HG03575 (cell line): Measurements from ENCODE around the gene ARHGAP22.

Source experiments
- ATAC-seq: cut with Tn5 transposase; IDR thresholded peaks from one replicate; pipeline ENCODE4 v1.9.1; 2021; ENCODE audit not compliant: unreplicated experiment, insufficient number of reproducible peaks, low FRiP score; ENCODE audit errors: extremely low read depth

The ARHGAP22 gene

DNA sequence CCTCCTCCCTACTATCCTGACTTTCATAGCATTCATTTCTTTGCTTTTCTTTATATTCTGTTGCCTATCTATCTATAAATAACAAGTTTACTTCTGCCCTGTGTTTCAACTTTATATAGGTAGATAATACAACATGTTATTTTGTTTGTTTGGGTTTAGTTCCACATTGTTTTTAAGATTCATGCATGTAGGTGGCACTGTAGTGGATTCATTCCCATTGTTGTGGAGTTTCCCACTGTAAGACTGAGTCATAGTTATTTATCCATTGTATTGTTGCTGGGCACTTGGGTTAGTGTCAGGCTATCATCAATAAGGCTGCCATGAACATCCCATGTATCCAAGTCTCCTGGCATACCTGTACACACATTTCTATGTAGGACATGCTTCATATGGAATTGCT, 127.7 kb downstream of the ARHGAP22 start:
- no peak for ATAC-seq

DNA sequence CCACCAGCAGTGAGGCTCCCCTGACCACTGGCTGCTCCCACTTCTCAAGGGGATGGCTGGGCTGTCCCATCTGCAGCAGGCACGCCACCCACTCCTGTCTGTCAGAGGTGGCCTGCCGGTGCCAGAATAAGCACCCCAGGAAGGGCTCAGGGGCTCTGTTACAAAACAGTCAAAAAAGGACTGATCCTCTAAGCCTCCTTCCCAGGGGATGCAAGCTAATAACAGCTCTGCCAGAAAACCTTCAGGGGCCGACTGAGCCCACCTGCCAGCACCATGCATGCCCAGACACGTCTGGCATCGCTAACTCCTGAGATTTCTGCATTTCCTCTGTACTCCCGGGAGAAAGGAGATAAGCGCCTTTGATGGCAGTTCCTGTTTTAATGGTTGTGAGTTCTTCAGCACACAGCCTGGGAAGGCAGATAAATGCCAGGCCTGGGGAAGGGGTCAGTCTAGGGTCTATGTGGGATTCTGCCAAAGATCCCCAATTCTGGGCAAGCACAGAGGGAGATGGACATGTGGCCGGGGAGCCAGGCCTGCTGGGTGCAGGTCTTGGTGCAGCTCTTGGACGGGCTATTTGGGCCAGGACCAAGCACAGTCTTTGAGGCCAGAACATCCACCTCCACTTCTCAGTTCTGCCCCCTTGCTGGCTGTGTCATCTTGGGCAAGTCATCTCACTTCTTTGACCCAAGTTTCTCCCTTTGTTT, 128.4 kb downstream of the ARHGAP22 start:
- ATAC-seq: no peak

DNA sequence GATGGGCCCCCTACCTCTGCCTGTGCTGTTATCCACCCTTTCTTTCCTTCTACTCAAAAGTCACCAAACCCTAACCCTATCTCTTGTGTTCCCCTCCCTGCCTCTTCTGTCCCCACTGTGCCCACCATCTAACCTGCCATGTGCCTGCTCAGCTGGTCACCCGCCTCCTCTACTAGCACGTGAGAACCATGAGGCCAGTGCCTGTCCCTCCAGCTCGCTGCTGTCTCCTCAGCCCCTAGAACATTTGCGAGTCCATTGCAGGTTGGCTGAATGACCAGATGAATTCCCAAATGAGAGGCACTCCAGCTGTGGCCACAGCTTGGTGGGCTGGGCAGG, 129.0 kb downstream of the ARHGAP22 start:
- ATAC-seq: no peak

DNA sequence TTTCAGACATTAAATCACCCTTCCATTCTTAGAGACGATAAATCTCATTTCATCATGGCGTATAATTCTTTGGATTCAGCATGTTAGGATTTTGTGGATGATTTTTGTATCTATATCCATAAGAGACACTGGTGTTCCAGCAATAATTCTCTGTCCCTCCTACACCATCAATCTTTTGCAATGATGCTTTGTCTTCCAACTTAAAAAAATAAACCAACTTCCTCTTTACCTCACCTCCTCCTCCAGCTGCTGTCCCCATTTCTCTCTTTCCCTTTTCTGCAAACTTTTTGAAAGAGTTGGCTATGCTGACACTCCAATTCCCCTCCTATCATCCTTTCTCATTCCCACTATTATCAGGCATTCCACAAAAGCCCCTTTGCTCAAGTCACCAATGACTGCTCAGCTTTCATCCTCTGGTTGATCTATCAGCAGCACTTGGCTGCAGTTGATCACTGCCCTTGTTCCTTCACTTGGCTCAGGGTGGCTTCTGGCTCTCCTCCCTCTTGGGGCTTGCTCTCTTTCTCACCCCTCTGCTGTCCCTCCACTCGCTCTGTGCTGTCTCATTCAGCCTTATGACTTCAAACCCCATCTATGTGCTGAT, 130.0 kb downstream of the ARHGAP22 start:
- ATAC-seq: no peak

DNA sequence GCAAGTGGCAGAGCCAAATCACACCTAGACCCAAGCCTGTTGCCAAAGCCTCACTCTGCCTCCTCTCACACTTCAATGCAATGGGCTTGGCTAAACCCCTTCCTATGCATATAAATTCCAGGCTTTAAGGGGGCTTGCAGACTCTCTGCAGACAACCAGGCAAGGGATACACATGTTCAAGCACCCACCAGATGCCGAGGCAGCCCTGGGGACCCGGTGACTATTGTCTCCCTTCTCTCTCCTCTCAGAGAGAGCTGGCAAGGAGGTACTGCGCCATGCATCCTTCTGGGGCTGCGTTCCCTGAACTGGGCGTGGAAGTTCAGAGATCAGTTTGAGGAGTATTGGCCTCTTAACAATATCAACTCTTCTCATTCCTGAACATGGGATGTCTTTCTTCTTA, 131.2 kb downstream of the ARHGAP22 start:
- no peak for ATAC-seq

DNA sequence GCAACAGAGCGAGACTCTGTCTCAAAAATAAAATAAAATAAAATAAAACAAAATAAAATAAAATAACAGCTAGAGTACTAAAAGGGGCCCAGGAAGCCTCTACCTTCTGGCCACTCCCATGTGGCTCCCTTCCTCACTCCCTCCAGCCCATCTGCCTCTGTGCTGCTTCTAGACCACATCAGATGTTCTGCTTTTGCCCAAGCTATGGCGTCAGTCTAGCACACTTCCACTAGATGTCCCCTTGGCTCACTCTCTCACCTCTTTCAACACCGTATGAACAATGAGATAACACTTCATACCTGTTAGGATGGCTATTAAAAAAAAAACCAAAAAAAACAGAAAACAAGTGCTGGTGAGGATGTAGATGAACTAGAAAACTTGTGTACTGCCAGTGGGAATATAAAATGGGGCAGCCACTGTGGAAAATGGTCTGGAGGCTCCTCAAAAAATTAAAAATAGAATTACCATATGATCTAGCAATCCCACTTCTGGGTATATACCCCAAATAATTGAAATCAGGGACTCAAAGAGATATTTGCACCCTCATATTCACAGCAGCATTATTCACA, 132.3 kb downstream of the ARHGAP22 start:
- no peak for ATAC-seq

DNA sequence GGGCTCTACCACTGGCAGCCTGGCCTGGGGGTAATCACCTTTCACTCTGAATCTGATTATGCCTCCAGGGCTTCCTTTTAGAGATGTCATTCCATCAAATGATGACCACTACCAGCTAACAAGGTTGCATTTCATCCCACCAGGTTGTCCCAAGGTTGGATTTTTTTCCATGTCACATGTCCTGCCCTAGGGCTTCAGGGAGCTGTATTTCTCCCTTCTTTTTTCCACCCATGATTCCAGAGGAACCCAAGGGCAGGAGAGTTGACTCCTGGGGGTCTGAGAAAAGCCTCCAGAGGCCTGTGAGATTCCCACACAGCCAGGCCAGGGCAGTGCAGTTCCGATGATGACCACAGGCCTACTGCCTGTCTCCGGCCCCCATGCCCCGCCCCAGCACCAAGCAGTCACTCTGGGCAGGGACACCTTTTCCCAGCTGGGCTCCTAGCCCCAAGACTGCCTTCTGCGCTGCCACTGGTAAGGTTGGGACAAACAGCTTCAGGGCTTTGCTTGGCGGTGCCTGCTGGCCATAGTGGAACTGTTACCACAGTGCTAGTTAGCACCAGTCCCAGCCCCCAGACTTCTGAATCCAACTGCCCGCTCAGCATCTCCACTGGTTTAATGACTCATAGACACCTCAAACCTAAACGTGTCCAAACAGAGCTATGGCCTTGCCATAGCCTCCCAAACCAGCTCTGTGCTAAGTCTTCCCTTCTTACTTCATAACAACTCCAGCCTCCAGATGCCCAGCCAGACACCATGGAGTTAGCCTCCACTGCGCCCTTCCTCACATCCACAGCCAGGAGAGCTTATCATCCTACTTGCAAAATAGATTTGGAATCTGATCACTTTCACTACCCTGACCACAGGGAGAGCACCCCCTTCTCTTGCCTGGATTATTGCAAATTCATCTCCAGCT, 133.7 kb downstream of the ARHGAP22 start:
- no peak for ATAC-seq

DNA sequence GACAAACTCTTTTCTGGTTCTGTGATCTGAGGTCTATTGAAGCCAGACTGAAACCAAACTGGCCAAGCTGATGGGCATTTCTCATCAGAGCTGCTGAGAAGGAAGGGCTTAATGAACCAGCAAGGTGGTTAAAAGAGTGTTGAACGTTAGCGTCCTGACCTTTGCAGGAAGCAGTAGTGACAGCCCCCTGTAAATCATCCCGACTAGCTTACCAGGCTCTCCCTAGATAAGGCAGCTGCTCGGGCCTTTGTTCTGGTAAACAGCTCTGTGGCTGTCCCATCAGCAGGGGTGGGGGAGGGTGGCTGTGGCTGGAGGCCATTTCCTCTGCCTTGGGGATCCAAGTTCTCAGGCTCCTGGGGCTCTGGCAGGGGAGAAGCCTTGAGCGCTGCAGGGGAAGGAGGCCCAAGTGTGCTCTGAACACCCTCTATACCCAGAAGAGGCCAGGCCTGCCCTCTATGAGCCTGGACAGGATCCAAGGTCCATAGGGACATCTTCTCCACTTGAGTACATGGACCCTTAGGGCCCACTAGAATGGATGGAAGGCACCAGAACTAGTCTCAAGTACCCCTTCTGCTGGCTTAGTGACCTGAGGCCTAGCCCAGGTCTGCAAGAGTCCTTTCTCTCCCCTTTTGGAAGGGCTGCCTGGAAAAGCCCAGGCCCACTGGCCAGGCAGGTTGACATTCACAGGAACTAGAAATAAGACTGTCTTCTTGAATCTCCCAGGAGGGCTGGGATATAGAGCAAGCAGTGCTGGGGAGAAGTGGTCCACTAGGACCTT, 134.6 kb downstream of the ARHGAP22 start:
- no peak for ATAC-seq

DNA sequence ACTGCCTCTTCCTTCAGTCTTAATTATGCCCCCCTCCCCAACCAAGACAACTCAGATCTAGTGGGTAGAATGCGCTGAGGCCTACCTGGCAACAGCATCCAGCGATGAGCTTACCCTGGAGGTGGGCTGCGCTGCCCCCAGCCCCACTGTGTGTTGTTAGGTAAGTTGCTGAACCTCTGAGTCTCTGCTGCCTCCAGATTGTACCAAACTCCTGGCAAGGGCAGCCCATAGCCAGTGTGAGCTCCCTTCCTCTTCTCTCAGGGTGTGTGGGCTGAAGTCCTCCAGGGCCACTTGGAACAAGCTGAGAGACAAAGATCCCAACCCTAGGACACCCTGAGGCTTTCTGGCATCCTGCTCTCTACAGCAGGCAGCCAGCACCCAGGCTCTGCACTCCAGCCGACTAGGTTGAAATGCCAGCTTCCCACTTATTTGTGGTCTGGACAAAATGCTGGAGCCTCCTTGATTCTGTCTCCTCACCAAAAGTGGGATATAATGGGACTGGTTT, 135.3 kb downstream of the ARHGAP22 start:
- no peak for ATAC-seq

DNA sequence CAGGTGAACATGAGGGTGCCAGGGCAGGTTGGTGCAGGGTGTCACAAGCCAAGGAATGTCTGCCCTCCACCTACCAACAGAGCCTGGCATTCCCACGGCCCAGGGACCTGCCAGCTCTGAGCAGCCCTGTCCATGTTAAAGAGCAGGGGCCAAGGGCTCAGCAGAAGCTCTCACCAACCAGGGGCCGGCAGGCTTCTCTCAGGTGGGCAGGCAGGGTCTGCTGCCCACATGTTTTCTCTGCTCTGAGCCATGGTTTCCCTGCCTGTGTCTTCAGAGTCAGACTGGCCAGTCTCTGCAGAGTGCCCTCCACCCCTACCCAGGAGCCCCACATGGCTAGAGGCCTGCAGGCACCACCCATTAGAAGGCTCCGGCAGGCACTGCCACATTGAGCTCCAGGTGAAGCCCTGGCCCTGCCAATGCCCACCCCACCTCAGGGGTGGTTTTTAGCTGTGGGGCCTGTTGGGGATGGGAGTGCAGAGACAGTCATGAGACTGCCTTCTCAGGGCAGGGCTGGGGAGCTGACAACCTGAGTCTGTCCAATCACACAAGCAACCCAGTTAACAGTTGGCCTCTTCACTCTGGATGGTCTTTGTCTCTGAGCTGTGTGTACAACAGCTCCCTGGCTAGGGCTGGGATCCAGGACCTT, 135.9 kb downstream of the ARHGAP22 start:
- ATAC-seq: no peak

DNA sequence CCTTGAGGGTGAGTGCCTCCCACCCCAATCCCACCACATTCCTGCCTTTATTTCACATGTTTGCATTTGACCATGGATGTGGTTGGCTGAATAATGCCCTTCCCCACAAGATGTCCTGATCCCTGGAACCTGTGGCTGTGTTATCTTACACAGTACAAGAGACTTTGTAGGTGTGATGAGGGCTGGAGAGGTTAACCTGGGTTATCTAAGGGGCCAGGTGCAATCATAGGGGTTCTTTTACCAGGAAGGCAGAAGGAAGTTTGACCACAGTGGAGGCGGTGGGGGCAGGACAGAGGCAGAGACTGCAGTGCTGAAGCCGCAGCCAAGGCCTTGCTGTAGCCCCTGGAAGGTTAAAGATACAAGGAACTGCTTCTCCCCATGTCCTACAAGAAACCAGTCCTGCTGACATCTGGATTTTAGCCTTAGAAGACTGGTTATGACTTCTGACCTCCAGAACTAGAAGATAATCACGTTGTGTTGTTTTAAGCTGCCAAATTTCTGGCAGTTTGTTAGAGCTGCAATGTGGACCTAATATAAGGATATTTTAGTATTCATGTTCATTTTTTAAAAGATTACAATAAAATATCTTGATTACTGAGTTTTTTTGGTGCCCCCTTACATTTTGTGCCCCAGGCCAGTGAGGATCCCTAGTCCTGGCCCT, 136.6 kb downstream of the ARHGAP22 start:
- no peak for ATAC-seq

DNA sequence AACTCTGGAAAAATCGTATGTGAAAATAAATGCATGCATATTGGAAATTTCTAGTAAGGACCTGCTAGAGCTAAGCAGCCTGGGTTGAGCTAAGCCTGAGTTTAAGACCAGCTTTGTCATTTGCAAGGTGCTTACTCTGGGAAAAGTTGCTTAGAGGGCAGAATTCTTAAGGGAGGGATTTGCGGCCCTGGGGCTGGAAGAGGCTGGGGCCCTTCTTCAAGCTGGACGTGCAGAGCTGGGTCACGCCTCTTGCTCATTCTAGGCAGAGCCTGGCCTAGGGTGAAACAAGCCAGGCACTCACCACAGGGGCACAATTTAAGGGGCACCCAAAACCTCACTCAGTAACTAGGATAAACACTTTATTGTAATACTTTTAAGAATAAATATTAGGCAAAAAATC, 137.2 kb downstream of the ARHGAP22 start:
- no peak for ATAC-seq

DNA sequence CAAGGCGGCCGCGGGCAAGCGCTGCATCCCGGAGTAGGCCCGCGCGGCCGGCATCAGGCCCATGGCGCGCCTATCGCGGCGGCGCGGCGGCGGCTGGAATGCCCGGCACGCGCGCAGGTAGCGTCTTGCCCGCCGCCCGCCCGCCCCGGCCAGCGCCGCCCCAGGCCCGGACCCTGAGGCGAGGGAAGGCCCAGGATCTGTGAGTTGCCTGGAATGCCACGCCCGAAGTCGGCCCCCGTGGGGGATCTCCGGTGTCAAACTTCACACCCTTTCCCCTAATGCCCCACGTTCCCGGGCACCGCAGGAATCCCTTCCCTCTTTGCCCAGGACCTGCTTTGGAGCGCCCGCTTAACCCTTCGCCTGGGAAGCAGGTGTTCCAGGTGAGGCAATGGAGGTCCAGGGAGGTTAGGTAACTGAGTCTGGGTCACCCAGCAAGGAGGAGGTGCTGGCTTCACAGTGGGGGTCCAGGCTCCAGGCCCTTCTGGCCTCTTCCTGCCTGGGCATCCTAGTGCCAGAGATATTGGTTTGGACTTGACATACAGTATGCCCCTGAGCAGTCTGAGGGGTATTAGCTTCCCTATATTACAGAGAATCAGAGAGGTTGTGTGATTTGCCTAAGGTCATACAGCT, 138.1 kb downstream of the ARHGAP22 start:
- ATAC-seq: no peak

DNA sequence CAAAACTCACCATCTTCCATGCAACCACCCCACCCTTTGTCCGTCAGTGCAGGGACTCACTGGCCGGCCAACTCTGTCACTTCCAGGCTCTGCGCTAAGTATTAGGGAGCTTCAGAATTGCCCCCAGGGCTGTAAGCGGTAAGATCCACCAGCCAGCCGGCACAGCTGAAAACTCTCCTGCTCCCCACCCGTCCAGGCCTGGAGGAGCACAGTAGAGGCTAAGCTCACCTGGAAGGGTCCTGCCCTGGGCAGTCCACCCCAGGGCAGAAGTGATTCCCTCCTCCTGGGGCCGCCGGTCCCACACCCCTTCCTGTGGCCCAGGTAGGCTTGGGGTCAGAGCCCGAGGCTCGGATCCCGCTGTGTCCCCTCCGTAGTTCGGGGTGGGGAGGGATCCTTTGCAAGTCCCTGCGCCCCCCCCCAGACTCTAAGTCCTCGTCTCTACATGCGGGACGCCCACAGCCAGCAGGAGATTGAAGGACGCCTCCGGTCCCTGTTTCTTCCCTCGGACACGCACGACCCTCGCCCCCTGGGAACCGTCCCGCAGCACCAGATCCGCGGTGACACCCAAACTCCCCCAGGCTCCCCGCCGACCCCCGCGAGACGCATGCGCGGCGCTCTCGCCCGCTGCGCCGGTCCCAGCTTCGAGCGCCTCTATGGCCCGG, 138.9 kb downstream of the ARHGAP22 start:
- ATAC-seq: no peak

DNA sequence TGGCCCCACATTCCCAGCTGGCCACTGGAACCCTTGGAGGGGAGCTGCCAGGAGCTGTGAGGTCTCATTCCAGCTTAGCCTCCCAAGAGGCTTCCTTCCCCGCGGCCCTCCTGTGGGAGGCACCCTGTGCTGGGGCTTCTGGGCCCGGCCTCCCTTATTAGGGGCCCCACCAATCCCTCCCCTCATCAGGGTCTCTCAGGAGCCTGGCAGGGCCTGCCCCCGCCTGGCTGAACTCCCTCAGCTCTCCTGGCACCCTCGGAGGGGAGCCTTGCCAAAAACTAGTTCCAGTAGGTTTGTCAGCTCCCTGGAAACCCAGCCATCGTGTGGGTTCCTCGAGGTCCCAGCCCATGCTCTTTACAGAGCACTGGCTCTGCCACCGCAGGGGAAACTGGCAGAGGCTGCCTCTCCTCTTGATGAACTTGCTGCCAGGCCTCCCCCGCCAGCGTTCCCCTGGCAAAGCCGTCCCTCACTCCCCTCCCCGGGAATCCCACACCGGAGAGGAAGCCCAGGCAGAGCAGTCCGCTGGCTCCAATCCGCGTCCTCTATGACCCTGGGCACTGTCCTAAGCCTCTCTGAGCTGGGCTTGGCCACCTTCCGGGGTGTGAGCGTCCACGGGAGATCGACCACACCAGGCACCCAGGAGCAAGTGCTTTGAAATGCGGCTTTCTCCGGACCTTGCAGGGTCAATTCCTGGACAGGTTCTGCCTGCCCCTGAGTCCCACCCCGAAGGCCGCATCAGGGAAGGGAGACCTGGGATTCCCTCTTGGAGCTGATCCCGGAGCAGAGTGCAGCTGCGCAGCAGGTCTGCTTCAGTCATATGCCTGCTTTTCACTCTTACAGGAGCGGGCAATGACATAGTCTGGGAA, 139.8 kb downstream of the ARHGAP22 start:
- ATAC-seq: no peak
